Measurements from ENCODE around the gene SLC39A11.

- no peak for TF ChIP-seq CTCF (IDR thresholded peaks at IDR 0.05)
- TF ChIP-seq POLR2AphosphoS5 (IDR thresholded peaks at IDR 0.05), result no peak
- TF ChIP-seq POLR2A (IDR thresholded peaks at IDR 0.05), result no peak
These were observed 70.7 kb downstream of the SLC39A11 start for GRCh38 chr17:73021771-73022170.

Measured in upper lobe of left lung (tissue), 4 donors.